GM21526 (cell line): Measurements from ENCODE around the gene KAT2A.

Experiments used
- ATAC-seq: cut with Tn5 transposase; IDR thresholded peaks from one replicate; pipeline ENCODE4 v1.9.1; 2021; ENCODE audit warnings: moderate library complexity; ENCODE audit not compliant: unreplicated experiment, low FRiP score

Gene KAT2A

GRCh38 chr17:42096360-42097111 lies 24.6 kb downstream of the KAT2A start:
- no peak for ATAC-seq

DNA sequence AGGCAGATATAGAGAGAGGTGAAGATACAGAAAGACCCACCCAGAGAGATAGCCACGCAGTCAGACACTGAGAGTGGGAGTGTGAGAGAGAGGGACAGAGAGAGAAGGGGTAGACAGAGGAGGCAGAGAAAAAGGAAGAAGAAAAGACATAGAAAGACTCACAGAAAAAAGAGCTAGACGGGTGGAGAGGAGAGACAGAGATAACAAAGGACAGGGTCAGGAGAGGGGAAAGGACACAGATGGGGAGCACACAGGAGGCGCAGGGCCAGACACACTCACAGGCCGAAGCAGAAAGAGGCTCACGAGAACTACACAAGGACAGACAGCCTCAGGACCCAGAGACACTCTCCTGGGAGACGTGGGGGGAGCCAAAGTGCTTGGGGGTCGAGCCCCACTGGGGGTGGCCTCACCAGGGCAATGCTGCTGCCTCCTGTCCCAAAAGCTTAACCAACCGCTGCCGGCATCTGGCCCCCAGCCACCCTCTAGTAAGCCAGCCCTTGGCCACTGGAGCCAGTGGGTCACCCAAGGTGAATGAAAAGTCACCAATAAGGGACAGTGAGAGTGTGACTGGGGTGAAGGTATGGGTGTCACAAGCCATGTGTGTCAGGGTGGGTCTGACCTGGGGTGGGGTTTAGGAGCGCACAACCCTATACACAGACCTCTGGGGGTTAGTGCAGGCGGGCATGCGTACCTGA lies 26.6 kb downstream of the KAT2A start:
- ATAC-seq = no peak

GRCh38 chr17:42092939-42093338 lies 28.2 kb downstream of the KAT2A start:
- ATAC-seq = no peak

DNA sequence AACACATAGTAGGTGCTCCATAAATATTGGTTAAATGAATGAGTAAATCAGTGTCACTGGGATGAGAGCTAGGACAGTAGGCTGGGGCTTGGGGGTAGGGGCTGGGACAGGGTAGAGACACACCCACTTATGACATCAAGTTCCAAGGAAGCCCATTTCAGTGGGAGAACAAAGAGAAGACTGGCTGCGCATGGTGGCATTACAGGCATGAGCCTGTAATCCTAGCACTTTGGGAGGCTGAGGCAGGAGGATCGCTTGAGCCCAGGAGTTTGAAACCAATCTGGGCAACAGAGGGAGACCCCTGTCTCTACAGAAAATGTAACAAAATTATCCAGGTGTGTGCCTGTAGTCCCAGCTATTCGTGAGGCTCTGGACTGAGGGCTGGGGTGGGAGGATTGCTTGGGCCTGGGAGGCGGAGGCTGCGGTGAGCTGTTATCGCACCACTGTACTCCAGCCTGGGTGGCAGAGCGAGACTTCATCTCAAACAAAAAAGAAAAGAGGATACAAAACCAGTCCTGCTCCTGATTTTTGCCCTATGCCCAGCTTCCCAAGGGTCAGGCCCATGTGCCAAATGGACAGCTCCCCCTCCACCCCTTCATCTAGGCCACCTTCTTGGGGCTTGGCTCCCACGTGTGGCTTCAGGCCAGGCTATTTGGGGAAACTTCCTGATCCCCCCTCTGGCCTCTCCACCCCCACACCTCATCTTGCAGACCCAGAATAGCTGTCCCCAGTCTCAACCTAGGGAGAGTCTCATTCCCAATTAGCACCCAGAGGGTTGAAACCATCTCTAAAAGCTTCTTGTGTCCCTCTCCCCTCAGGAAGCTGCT lies 30.0 kb downstream of the KAT2A start:
- no peak for ATAC-seq

DNA sequence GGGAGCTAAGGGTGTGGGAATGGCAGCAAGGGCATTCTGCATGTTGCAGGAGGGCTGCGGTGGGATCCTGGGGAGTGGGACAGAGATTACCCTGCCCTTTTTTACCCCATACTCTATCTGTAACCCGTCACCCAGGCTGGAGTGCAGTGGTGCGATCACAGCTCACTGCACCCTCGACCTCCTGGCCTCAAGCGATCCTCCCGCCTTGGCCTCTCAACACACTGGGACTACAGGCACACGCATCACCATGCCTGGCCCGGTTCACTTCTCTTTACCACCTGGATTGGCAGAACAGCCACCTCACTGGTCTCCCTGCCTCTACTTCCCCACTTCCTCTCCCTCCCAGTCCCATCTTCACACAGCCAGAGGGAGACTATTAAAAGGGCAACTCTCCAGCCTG lies 32.4 kb downstream of the KAT2A start:
- ATAC-seq = no peak

GRCh38 chr17:42087736-42088705 lies 33.1 kb downstream of the KAT2A start:
- ATAC-seq = no peak

DNA sequence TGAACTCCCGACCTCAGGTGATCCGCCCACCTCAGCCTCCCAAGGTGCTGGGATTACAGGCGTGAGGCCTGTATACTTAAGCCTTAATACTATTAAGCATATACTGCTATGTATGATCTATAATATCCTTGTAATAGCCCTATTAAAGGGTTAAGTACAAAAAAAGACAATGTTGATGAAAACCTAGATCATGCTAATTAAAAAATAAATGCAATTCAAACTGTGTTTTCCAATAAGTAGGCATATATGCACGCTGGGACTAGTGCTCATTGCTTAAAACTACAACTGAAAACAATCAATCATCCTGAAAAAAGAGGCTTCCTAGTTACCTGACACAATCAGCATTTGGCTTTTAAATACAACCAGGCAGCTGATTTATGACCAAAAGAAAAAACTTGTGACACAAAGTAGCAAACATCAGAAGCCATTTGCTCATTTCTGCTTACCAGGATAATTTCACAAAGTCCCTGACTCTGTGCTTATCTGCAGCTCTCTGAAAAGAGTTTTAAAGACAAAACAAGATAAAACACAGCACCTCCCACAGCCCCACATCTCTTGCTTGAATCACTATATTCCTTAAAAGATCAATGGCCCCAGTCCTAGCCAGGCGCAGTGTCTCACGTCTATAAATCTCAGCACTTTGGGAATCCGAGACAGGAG lies 34.0 kb downstream of the KAT2A start:
- no peak for ATAC-seq

GRCh38 chr17:42081516-42082129 lies 39.5 kb downstream of the KAT2A start:
- no peak for ATAC-seq

- no peak for ATAC-seq
These were observed 41.6 kb downstream of the KAT2A start for GRCh38 chr17:42079541-42079940.

GRCh38 chr17:42078396-42079043 lies 42.6 kb downstream of the KAT2A start:
- ATAC-seq = no peak

- ATAC-seq = no peak
These were observed 43.4 kb downstream of the KAT2A start for GRCh38 chr17:42077755-42078154.

DNA sequence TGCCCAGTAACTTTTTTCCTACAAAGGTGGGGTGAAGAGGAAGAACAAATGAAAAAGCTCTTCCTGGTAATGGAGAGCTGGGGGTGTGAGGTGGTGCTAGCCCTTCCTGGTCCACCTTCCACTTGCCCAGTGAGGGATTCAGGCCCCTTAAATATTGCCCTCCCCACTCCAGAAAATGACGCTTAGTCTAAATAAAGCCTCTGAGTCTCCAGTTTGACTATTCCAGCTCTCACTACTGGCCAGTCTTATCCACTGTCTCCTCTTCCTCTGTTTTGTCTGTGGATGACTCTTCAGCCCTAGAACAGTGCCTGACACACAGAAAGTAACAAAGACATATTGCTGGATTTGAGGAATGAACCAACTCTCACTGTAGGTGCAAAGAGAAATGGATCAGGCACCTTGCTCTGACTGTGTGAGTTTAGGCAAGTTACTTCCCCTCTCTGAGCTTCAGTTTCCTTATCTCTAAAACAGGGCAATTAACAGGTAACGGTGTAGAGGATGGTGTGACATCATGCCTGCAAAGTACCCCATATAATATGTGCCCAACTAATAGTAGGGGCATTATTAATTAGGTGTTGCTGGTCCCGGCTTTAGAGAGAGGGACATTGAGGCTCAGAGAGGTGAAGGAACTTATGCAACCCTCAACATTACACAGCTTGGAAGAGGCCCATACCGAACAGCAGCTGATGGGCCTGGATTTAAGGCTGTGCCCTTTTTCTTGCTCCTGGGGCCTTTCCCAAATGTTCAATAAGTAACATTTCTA lies 44.2 kb downstream of the KAT2A start:
- ATAC-seq = no peak

GRCh38 chr17:42075789-42076188 lies 45.4 kb downstream of the KAT2A start:
- no peak for ATAC-seq

GRCh38 chr17:42072323-42073187 lies 48.6 kb downstream of the KAT2A start:
- no peak for ATAC-seq

DNA sequence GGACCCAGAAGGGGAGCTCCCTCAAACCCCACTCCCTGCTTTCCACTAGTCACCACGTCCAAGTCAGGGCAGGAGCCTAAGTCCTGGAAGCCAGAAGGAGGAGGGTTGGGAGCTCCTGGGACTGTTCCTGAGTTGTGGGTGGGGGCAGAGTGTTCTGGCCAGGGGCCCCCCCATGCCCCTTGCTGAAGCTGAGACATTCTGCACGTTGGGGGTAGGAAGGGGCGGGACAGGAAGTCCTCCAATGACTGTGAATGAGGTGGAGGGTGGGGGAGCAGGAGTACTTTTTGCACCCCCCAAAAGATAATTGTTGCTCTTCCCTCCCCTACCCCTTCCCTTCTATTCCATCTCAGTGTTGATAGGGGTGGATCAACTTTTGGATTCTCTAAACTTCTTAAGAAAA lies 49.4 kb downstream of the KAT2A start:
- ATAC-seq = no peak

DNA sequence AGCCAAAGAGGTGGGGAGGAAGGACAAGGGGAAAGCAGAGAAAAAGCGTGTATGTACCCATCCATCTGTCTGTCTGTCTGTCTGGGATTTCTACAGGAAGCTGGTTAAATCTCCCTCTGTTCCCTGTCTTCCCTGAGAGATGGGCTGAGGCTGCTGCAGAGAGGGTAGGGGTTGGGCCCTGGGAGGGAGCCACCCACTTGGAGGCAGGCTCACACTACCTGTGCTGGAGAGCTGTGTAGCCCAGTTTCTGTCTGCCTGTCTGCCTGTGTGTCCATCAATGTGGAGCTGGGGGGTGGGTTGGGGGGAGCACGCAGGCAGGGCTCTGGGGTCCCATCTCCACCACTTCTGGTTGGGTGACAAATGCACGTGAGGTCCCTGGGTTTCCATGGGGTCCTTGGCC lies 52.2 kb downstream of the KAT2A start:
- no peak for ATAC-seq
